Endothelial cell of umbilical vein (primary cell): ENCODE data around the gene ZBTB17. TPM values are rescaled to one million over a fixed set of nuclear protein-coding genes. Genes with fewer than 3 reads are reported as not detected.

Experiments used
- BruUV-seq: library from RNA; stranded (reverse); fragments of 400-500 nt; replicated peaks from 2 replicates; lab custom pipeline; 2021; lab: Mats Ljungman, UMichigan
- CTCF ChIA-PET: fragments of 300-600, 350-600 bp; sonication (Branson Sonifier 250); formaldehyde crosslinking; loops from one replicate; lab custom pipeline; 2021; ENCODE audit warnings: antibody characterized with exemption, inconsistent platforms; lab: Charles Lee
- POLR2A ChIA-PET: fragments of 300-600, 350-600 bp; sonication (Branson Sonifier 250); formaldehyde crosslinking; loops from one replicate; lab custom pipeline; 2021; ENCODE audit warnings: antibody characterized with exemption, inconsistent platforms; lab: Charles Lee
- DNase-seq: peaks from one replicate; pipeline ENCODE4 v3.0.0-alpha.2; 2011; ENCODE audit warnings: low read depth, low spot score
- FAIRE-seq: peaks from 2 replicates; lab custom pipeline; 2011; peaks lifted over from hg19 to GRCh38; lab: Jason Lieb, UNC
- H2AFZ ChIP-seq: 2 replicates; pipeline ENCODE4 v1.6.0; 2012; ENCODE audit warnings: low read depth, low read length, control low read depth, inconsistent platforms
- H3K27ac ChIP-seq: 2 replicates; pipeline ENCODE4 v1.5.1; 2011; ENCODE audit warnings: low read depth, mild to moderate bottlenecking, control low read depth, low read length, moderate library complexity; ENCODE audit not compliant: insufficient read depth
- H3K27me3 ChIP-seq, 2 experiments: 2 replicates each; pipeline versions ENCODE4 v1.6.0 to v1.6.1; 2011; ENCODE audit warnings: low read length in 2 of 2, mixed read lengths in 1 of 2; ENCODE audit not compliant: control insufficient read depth in 2 of 2, insufficient read depth in 2 of 2
- H3K36me3 ChIP-seq, 2 experiments: 2 replicates in 1 of 2; 3 replicates in 1 of 2; pipeline ENCODE4 v1.5.1; 2011; ENCODE audit warnings: low read length in 2 of 2, mild to moderate bottlenecking in 1 of 2, moderate library complexity in 1 of 2; ENCODE audit not compliant: control insufficient read depth in 2 of 2, insufficient read depth in 2 of 2; ENCODE audit errors: extremely low read depth in 1 of 2
- H3K4me1 ChIP-seq: 3 replicates; pipeline ENCODE4 v1.5.1; 2011; ENCODE audit warnings: mild to moderate bottlenecking, low read length; ENCODE audit not compliant: control insufficient read depth, insufficient read depth; ENCODE audit errors: extremely low read depth
- H3K4me2 ChIP-seq: 2 replicates; pipeline ENCODE4 v1.6.1; 2011; ENCODE audit warnings: low read length, control low read depth, mixed read lengths; ENCODE audit not compliant: insufficient read depth
- H3K4me3 ChIP-seq, 3 experiments: fragments of 200-600 bp in 1 of 3; sonication (generic), shearing (Covaris generic) in 1 of 3; replicated peaks in 1 of 3; 2 replicates each; pipeline ENCODE4 v1.5.1; 2011 to 2016; ENCODE audit warnings: control low read depth in 3 of 3, low read length in 3 of 3, mild to moderate bottlenecking in 2 of 3, inconsistent platforms in 1 of 3, low read depth in 1 of 3, moderate library complexity in 1 of 3; ENCODE audit not compliant: insufficient read depth in 1 of 3
- H3K79me2 ChIP-seq: 2 replicates; pipeline ENCODE4 v1.6.0; 2012; ENCODE audit warnings: low read length, inconsistent platforms; ENCODE audit not compliant: control insufficient read depth, insufficient read depth
- H3K9ac ChIP-seq: replicated peaks from 2 replicates; pipeline ENCODE3; 2011; ENCODE audit warnings: low read length, control low read depth; ENCODE audit not compliant: insufficient read depth; ENCODE audit errors: extremely low read depth
- H3K9me1 ChIP-seq: replicated peaks from 3 replicates; pipeline ENCODE4 v1.6.0; 2011; ENCODE audit warnings: mild to moderate bottlenecking, low read length; ENCODE audit not compliant: control insufficient read depth, insufficient read depth; ENCODE audit errors: extremely low read depth
- H3K9me3 ChIP-seq: replicated peaks from 2 replicates; pipeline ENCODE4 v1.5.1; 2012; ENCODE audit warnings: low read length, inconsistent platforms; ENCODE audit not compliant: control insufficient read depth, insufficient read depth
- H4K20me1 ChIP-seq: replicated peaks from 2 replicates; pipeline ENCODE3; 2011; ENCODE audit warnings: mild to moderate bottlenecking, low read length; ENCODE audit not compliant: control insufficient read depth, insufficient read depth; ENCODE audit errors: extremely low read depth
- CTCF ChIP-seq, 2 donors: IDR thresholded peaks; 1 replicate in 1 of 2; 2 replicates in 1 of 2; pipeline ENCODE4 v1.5.1; 2011; ENCODE audit warnings: low read length in 2 of 2, mild to moderate bottlenecking in 2 of 2, moderate library complexity in 2 of 2, control low read depth in 1 of 2, inconsistent platforms in 1 of 2, low read depth in 1 of 2; ENCODE audit not compliant: insufficient read depth in 1 of 2; ENCODE audit errors: extremely low read depth in 1 of 2
- MYC ChIP-seq: IDR thresholded peaks from one replicate; pipeline ENCODE4 v1.6.1; 2011; ENCODE audit warnings: mild to moderate bottlenecking, low read depth, low read length
- POLR2AphosphoS5 ChIP-seq: IDR thresholded peaks from 2 replicates; pipeline ENCODE4 v1.6.1; 2012; ENCODE audit warnings: low read depth, mild to moderate bottlenecking, control low read depth, low read length, moderate library complexity; ENCODE audit not compliant: insufficient read depth
- dilution Hi-C: fragments of 300-500 bp; cut with MboI; formaldehyde crosslinking; loops from one replicate; pipeline ENCODE4 v1.15.0; 2019; ENCODE audit warnings: low sequenced_read_pairs; ENCODE audit not compliant: extremely low pct_ligation_motif_present
- intact Hi-C: fragments of 100-400 bp; cut with micrococcal nuclease; formaldehyde crosslinking; loops from one replicate; pipeline ENCODE4 v1.10.0; 2022
- polyA plus RNA-seq, 4 experiments: library from polyadenylated mRNA; depleted of rRNA in 3 of 4; stranded (reverse) in 3 of 4; unstranded in 1 of 4; fragments of >200 nt; gene quantifications; 2 replicates each; pipeline versions ENCODE4 v1.2.1 to v1.2.3, GENCODE V29; 2011 to 2012; ENCODE audit warnings: missing spikeins in 1 of 4
- total RNA-seq: library from RNA; stranded (reverse); gene quantifications from 2 replicates; pipeline ENCODE4 v1.2.3, GENCODE V29; 2021
- TF ChIP-seq, protein P1 (sequence below): IDR thresholded peaks from 2 replicates; pipeline ENCODE4 v1.6.1; 2011; ENCODE audit not compliant: insufficient read depth, insufficient read length

The ZBTB17 gene
- total and polyA plus RNA-seq, 2 donors (not counting 3 experiments of a cell fraction or from before 2014, with no cell fraction given) = 43.9 to 72.7 TPM

DNA sequence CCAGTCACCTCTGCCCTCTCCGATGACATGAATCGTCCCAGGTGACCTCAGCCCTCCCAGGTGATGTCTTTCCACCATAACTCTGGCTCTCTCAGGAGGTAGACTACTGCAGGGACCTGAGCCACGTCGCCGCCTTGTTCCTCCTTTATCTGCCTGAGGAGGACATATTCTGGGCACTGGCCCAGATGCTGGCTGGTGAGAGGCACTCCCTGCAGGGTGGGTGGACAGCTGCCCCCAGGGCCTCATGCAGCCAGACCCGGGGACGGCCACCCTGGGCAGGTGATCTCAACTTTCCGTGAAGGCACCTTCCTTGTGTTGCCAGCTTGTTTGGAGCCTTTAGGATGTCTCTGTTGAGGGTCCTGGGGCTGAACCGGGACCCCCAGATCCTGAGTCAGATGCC, 13.9 kb upstream of the ZBTB17 start:
- POLR2A ChIA-PET = no interaction called here
- H3K9me1 ChIP-seq = no peaks in the 10 kb centered on the region
- no peak overlapping the region for H3K4me2 ChIP-seq
- no peak for FAIRE-seq
- dilution Hi-C loops (no loop called here), intact Hi-C loops (no loop called here)
- DNase-seq = no peak
- no peak overlapping the region for H3K4me3 ChIP-seq
- CTCF ChIA-PET = interaction anchor here (0.7 kb wide), 1 partner anchor 186 kb away, joined by 3 read pairs; no protein-coding TSS in a partner anchor
- no peak overlapping the region for H2AFZ ChIP-seq
- H4K20me1 ChIP-seq = no peaks in the 10 kb centered on the region
- H3K9ac ChIP-seq = no peak overlapping the region
- H3K27me3 ChIP-seq = no peaks in the 10 kb centered on the region
- TF ChIP-seq, protein P1, sequence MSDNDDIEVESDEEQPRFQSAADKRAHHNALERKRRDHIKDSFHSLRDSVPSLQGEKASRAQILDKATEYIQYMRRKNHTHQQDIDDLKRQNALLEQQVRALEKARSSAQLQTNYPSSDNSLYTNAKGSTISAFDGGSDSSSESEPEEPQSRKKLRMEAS = no peak
- TF ChIP-seq CTCF (IDR thresholded peaks at IDR 0.05; ENCODE audit: extremely low read depth in 1 of 2, insufficient read depth in 1 of 2, low read depth in 1 of 2, low read length in 2 of 2) (no peak), POLR2AphosphoS5 (no peak), MYC (no peak)
- H3K9me3 ChIP-seq = no peaks in the 10 kb centered on the region
- BruUV-seq = no TSS peak
- no peak overlapping the region for H3K27ac ChIP-seq
- H3K79me2 ChIP-seq = no peaks in the 10 kb centered on the region
- H3K36me3 ChIP-seq = no peaks in the 10 kb centered on the region
- H3K4me1 ChIP-seq = no peaks in the 10 kb centered on the region
